Measurements from ENCODE around the gene ALB. TPM values are rescaled to one million over a fixed set of nuclear protein-coding genes. Genes with fewer than 3 reads are reported as not detected.

Gene ALB
- total RNA-seq, 1 donor from 2014 or later = 7.0 TPM

GRCh38 chr4:73408181-73408867 is 4.2 kb downstream of the ALB start:
- DNase-seq (ENCODE audit: low spot score) = no peak

- no peak for DNase-seq (ENCODE audit: low spot score)
Measured at GRCh38 chr4:73409012-73409862, 5.2 kb downstream of the ALB start.

- no peak for DNase-seq (ENCODE audit: low spot score)
Measured at GRCh38 chr4:73409978-73410548, 6.0 kb downstream of the ALB start.

GRCh38 chr4:73410916-73411730 is 7.0 kb downstream of the ALB start:
- DNase-seq (ENCODE audit: low spot score) = no peak

GRCh38 chr4:73411731-73412414 is 7.8 kb downstream of the ALB start:
- DNase-seq (ENCODE audit: low spot score) = no peak

- DNase-seq (ENCODE audit: low spot score) = no peak
Measured at GRCh38 chr4:73413294-73413755, 9.2 kb downstream of the ALB start.

GRCh38 chr4:73414936-73415271 is 10.8 kb downstream of the ALB start:
- no peak for DNase-seq (ENCODE audit: low spot score)

GRCh38 chr4:73415807-73416238 is 11.7 kb downstream of the ALB start:
- no peak for DNase-seq (ENCODE audit: low spot score)

- DNase-seq (ENCODE audit: low spot score) = no peak
Measured at GRCh38 chr4:73416423-73417087, 12.5 kb downstream of the ALB start.

- DNase-seq (ENCODE audit: low spot score) = no peak
Measured at GRCh38 chr4:73417342-73417741, 13.3 kb downstream of the ALB start.

GRCh38 chr4:73417973-73418372 is 13.9 kb downstream of the ALB start:
- DNase-seq (ENCODE audit: low spot score) = no peak

- DNase-seq (ENCODE audit: low spot score) = no peak
Measured at GRCh38 chr4:73418677-73419076, 14.6 kb downstream of the ALB start.

GRCh38 chr4:73419106-73420038 is 15.3 kb downstream of the ALB start:
- DNase-seq (ENCODE audit: low spot score) = no peak

GRCh38 chr4:73420615-73421014 is 16.5 kb downstream of the ALB start:
- no peak for DNase-seq (ENCODE audit: low spot score)

GRCh38 chr4:73421708-73422457 is 17.8 kb downstream of the ALB start:
- DNase-seq (ENCODE audit: low spot score) = no peak

- no peak for DNase-seq (ENCODE audit: low spot score)
Measured at GRCh38 chr4:73422458-73422752, 18.3 kb downstream of the ALB start.

- DNase-seq (ENCODE audit: low spot score) = no peak
Measured at GRCh38 chr4:73423184-73423583, 19.1 kb downstream of the ALB start.

GRCh38 chr4:73426666-73427065 is 22.6 kb downstream of the ALB start:
- no peak for DNase-seq (ENCODE audit: low spot score)

- DNase-seq (ENCODE audit: low spot score) = no peak
Measured at GRCh38 chr4:73429118-73429517, 25.0 kb downstream of the ALB start.

Measured in umbilical cord (tissue), 2 donors.